Lung (tissue), 12 donors: ENCODE results near the gene KHDC1L. TPM values are rescaled to one million over a fixed set of nuclear protein-coding genes. Genes with fewer than 3 reads are reported as not detected.

Experiments used
- ATAC-seq: fragments of 200-7000 bp; cut with Tn5 transposase; one replicate; pipeline ENCODE4 v1.9.1; 2020; ENCODE audit warnings: moderate number of reproducible peaks; ENCODE audit not compliant: insufficient read depth, low FRiP score
- DNase-seq, 3 donors: peaks; one replicate each; pipeline ENCODE4 v3.0.0-alpha.2; 2013 to 2017
- H3K27ac ChIP-seq, 2 donors: one replicate each; pipeline ENCODE4 v1.5.1; 2013; ENCODE audit warnings: mild to moderate bottlenecking in 2 of 2, moderate library complexity in 2 of 2, control low read depth in 1 of 2, inconsistent platforms in 1 of 2, low read depth in 1 of 2, low read length in 1 of 2
- H3K27me3 ChIP-seq, 3 donors: one replicate each; pipeline ENCODE4 v1.5.1; 2013; ENCODE audit warnings: low read length in 2 of 3; ENCODE audit not compliant: control insufficient read depth in 3 of 3, insufficient read depth in 3 of 3
- H3K36me3 ChIP-seq, 4 donors: one replicate each; pipeline ENCODE4 v1.5.1; 2013; ENCODE audit warnings: low read length in 4 of 4, mild to moderate bottlenecking in 1 of 4, moderate library complexity in 1 of 4; ENCODE audit not compliant: control insufficient read depth in 4 of 4, insufficient read depth in 4 of 4
- H3K4me1 ChIP-seq, 5 donors: one replicate each; pipeline ENCODE4 v1.5.1; 2013; ENCODE audit warnings: low read length in 5 of 5, mild to moderate bottlenecking in 2 of 5, moderate library complexity in 1 of 5; ENCODE audit not compliant: control insufficient read depth in 5 of 5, insufficient read depth in 5 of 5
- H3K4me3 ChIP-seq: one replicate; pipeline ENCODE4 v1.5.1; 2013; ENCODE audit warnings: mild to moderate bottlenecking, control low read depth, moderate library complexity
- H3K9ac ChIP-seq, 2 donors: one replicate each; pipeline ENCODE4 v1.5.1; 2013; ENCODE audit warnings: low read length in 2 of 2, control low read depth in 1 of 2; ENCODE audit not compliant: insufficient read depth in 1 of 2
- H3K9me3 ChIP-seq, 4 donors: one replicate each; pipeline ENCODE4 v1.5.1; 2013; ENCODE audit warnings: low read length in 3 of 4, mild to moderate bottlenecking in 1 of 4, moderate library complexity in 1 of 4; ENCODE audit not compliant: control insufficient read depth in 4 of 4, insufficient read depth in 3 of 4
- WGBS, 2 donors: extraction: QIAGEN DNeasy Blood & Tissue Kit; methylation state at CpG; one replicate each; pipeline ENCODE4 v1.1.7; 2013; 5-methylcytosine and 5-hydroxymethylcytosine counted together
- polyA plus RNA-seq, 2 donors: library from polyadenylated mRNA; stranded (reverse); fragments of 200-250 nt; gene quantifications; one replicate each; pipeline ENCODE4 v1.2.1, GENCODE V29; 2013
- total RNA-seq, 2 donors: library from RNA; depleted of rRNA in 1 of 2; stranded (reverse); fragments of >200 nt in 1 of 2; gene quantifications; one replicate each; pipeline ENCODE4 v1.2.1, GENCODE V29; 2014 to 2021
- TF ChIP-seq, protein P1 (sequence below): IDR thresholded peaks from 2 replicates; pipeline ENCODE4 v1.5.1; 2012; ENCODE audit warnings: mild to moderate bottlenecking; ENCODE audit errors: control extremely low read depth, extremely low read depth
- donor health status: control.
- donor health status: control.
- donor health status: Bipolar disorder and iron deficiency.
- donor health status: healthy.
- donor health status: DM: yes; HTN: yes; CAD: no.

The KHDC1L gene
- total and polyA plus RNA-seq, 4 donors = 0.31 TPM; not detected in 3

DNA sequence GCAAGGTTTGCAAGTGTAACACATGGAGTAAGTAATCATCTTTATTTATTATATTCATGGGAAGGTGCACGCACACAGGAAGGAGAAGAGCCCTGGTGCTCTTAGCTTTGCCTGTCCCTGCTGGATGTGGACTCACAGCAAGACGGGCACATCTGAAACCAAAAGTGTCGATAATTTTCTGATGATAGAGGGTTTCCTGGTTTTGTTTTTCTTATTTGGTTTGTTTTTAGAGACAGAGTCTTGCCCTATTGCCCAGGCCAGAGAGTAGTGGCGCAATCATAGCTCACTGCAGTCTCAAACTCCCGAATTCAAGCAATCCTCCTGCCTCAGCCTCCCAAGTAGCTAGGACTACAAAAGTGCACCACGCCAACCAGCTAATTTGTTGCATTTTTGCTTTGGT lies 7.8 kb upstream of the KHDC1L start:
- H3K4me3 ChIP-seq = no peak overlapping the region
- DNase-seq (no peak), ATAC-seq (no peak)
- no peak overlapping the region for H3K27ac ChIP-seq
- no peaks in the 10 kb centered on the region for H3K4me1 ChIP-seq
- no peaks in the 10 kb centered on the region for H3K27me3 ChIP-seq
- no peaks in the 10 kb centered on the region for H3K9me3 ChIP-seq
- no peak overlapping the region for H3K9ac ChIP-seq
- H3K36me3 ChIP-seq = no peaks in the 10 kb centered on the region
- TF ChIP-seq, protein P1, sequence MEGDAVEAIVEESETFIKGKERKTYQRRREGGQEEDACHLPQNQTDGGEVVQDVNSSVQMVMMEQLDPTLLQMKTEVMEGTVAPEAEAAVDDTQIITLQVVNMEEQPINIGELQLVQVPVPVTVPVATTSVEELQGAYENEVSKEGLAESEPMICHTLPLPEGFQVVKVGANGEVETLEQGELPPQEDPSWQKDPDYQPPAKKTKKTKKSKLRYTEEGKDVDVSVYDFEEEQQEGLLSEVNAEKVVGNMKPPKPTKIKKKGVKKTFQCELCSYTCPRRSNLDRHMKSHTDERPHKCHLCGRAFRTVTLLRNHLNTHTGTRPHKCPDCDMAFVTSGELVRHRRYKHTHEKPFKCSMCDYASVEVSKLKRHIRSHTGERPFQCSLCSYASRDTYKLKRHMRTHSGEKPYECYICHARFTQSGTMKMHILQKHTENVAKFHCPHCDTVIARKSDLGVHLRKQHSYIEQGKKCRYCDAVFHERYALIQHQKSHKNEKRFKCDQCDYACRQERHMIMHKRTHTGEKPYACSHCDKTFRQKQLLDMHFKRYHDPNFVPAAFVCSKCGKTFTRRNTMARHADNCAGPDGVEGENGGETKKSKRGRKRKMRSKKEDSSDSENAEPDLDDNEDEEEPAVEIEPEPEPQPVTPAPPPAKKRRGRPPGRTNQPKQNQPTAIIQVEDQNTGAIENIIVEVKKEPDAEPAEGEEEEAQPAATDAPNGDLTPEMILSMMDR = no peak
- WGBS, 2 donors = 83 to 92% methylated on average over 6 of the region's 6 CpGs

DNA sequence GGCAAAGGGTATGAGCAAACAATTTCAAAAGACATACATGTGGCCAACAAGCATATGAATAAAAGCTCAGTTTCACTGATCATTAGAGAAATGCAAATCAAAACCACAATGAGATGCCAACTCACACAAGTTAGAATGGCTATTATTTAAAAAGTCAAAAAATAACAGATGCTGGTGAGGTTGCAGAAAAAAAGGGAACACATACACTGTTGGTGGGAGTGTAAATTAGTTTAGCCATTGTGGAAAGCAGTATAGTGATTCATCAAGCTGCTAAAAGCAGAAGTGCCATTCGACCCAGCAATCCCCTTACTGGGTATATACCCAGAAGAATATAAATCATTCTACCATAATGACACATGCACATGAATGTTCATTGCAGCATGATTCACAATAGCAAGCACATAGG lies 6.7 kb upstream of the KHDC1L start:
- Histone ChIP-seq H3K36me3 (no peaks in the 10 kb centered on the region), H3K9ac (no peak overlapping the region), H3K4me1 (no peaks in the 10 kb centered on the region), H3K27me3 (no peaks in the 10 kb centered on the region), H3K9me3 (no peaks in the 10 kb centered on the region), H3K4me3 (no peak overlapping the region), H3K27ac (no peak overlapping the region)
- TF ChIP-seq, protein P1 = no peak
- 27 to 51% methylated on average over 1 of the region's 1 CpG for WGBS, 2 donors
- ATAC-seq (no peak), DNase-seq (no peak)

DNA sequence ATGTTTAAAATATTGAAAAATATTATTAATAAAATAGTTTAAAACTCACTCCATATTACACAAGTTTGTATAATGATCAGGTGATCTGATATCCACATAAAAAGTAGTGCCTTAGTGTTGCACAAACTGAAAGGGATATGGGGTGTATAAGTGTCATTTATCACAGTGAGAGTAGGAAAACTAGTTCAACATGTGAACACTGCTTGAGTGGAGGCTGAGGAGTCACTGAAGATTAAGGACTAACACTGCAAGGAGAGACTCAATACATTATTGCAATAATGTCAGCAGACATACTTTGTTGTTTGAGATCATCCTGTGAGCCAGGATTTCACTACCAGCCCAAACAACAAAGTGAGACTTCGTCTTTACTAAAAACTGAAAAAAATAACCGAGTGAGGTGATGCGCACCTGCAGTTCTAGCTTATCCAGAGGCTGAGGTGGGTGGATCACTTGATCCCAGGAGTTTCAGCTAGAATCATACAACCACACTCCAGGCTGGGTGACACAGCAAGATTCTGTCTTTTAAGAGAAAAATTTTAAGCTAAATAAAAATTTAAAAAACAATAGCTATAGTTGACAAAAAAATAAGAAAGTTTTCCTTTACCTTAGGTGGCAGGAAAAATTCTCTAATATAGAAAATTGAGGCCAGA lies 2.4 kb upstream of the KHDC1L start:
- DNase-seq (no peak), ATAC-seq (no peak)
- no peaks in the 10 kb centered on the region for H3K36me3 ChIP-seq
- no peaks in the 10 kb centered on the region for H3K4me1 ChIP-seq
- H3K9ac ChIP-seq = no peak overlapping the region
- TF ChIP-seq, protein P1 = no peak
- WGBS, 2 donors = 82 to 87% methylated on average over 3 of the region's 3 CpGs
- H3K27ac ChIP-seq = no peak overlapping the region
- no peaks in the 10 kb centered on the region for H3K9me3 ChIP-seq
- H3K27me3 ChIP-seq = no peaks in the 10 kb centered on the region
- no peak overlapping the region for H3K4me3 ChIP-seq

DNA sequence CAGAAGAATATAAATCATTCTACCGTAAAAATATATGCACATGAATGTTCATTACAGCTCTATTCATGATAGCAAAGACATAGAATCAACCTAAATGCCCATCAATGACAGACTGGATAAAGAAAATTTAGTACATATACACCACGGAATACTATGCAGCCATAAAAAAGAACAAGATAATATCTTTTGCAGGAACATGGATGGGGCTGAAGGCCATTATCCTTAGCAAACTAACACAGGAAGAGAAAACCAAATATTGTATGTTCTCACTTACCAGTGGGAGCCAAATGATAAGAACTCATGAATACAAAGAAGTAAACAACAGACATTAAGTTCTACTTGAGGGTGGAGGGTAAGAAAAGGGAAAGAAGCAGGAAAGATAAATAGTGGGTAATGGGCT lies 8.4 kb downstream of the KHDC1L start:
- Histone ChIP-seq H3K36me3 (no peaks in the 10 kb centered on the region), H3K9me3 (no peaks in the 10 kb centered on the region), H3K4me3 (no peak overlapping the region), H3K27me3 (no peaks in the 10 kb centered on the region), H3K9ac (no peak overlapping the region), H3K4me1 (no peaks in the 10 kb centered on the region), H3K27ac (no peak overlapping the region)
- ATAC-seq (no peak), DNase-seq (no peak)
- WGBS, 2 donors = 93 to 95% methylated on average over 2 of the region's 2 CpGs
- TF ChIP-seq, protein P1 = no peak
